ENCODE measurements around the gene CCDC85B.
A peak's percentile ranks its signal among the peaks of the same experiment; 100 is the strongest.

CCDC85B gene

GRCh38 chr11:65851083-65851579 lies 39.3 kb upstream of the CCDC85B start:
- no peak overlapping the region for H3K27ac ChIP-seq (ENCODE audit: insufficient read depth, low read depth, low read length, poor library complexity, severe bottlenecking)
- H3K4me3 ChIP-seq (ENCODE audit: insufficient read depth, low read depth, low read length) = no peak overlapping the region
- no peaks in the 10 kb centered on the region for H3K27me3 ChIP-seq (ENCODE audit: control insufficient read depth, insufficient read depth, low read length, poor library complexity, severe bottlenecking)
- no peaks in the 10 kb centered on the region for H3K9me3 ChIP-seq (ENCODE audit: control insufficient read depth, low read length)
- WGBS, 2 experiments = 92 to 95% methylated on average over 14 of the region's 14 CpGs
- H3K4me1 ChIP-seq (ENCODE audit: control insufficient read depth, insufficient read depth, low read length) = no peaks in the 10 kb centered on the region
- H3K36me3 ChIP-seq (ENCODE audit: control insufficient read depth, insufficient read depth, low read length) = peaks cover 41% of the 10 kb centered on the region

- Histone ChIP-seq H3K9me3 (ENCODE audit: control insufficient read depth, low read length) (no peaks in the 10 kb centered on the region), H3K4me3 (ENCODE audit: insufficient read depth, low read depth, low read length) (no peak overlapping the region), H3K4me1 (ENCODE audit: control insufficient read depth, insufficient read depth, low read length) (no peaks in the 10 kb centered on the region), H3K36me3 (ENCODE audit: control insufficient read depth, insufficient read depth, low read length) (peaks cover 41% of the 10 kb centered on the region), H3K27ac (ENCODE audit: insufficient read depth, low read depth, low read length, poor library complexity, severe bottlenecking) (no peak overlapping the region), H3K27me3 (ENCODE audit: control insufficient read depth, insufficient read depth, low read length, poor library complexity, severe bottlenecking) (no peaks in the 10 kb centered on the region)
- 93 to 94% methylated on average over 10 of the region's 10 CpGs for WGBS, 2 experiments
These were observed 38.5 kb upstream of the CCDC85B start for GRCh38 chr11:65851811-65852507.

GRCh38 chr11:65852508-65853245 lies 37.8 kb upstream of the CCDC85B start:
- Histone ChIP-seq H3K4me3 (ENCODE audit: insufficient read depth, low read depth, low read length) (no peak overlapping the region), H3K9me3 (ENCODE audit: control insufficient read depth, low read length) (no peaks in the 10 kb centered on the region), H3K27ac (ENCODE audit: insufficient read depth, low read depth, low read length, poor library complexity, severe bottlenecking) (peak overlapping the region; percentile 16), H3K36me3 (ENCODE audit: control insufficient read depth, insufficient read depth, low read length) (peaks cover 41% of the 10 kb centered on the region), H3K27me3 (ENCODE audit: control insufficient read depth, insufficient read depth, low read length, poor library complexity, severe bottlenecking) (no peaks in the 10 kb centered on the region), H3K4me1 (ENCODE audit: control insufficient read depth, insufficient read depth, low read length) (no peaks in the 10 kb centered on the region)
- 96 to 97% methylated on average over 33 of the region's 33 CpGs for WGBS, 2 experiments

GRCh38 chr11:65853246-65853979 lies 37.1 kb upstream of the CCDC85B start:
- H3K4me3 ChIP-seq (ENCODE audit: insufficient read depth, low read depth, low read length) = no peak overlapping the region
- peaks cover 41% of the 10 kb centered on the region for H3K36me3 ChIP-seq (ENCODE audit: control insufficient read depth, insufficient read depth, low read length)
- 94 to 97% methylated on average over 6 of the region's 6 CpGs for WGBS, 2 experiments
- no peak overlapping the region for H3K27ac ChIP-seq (ENCODE audit: insufficient read depth, low read depth, low read length, poor library complexity, severe bottlenecking)
- no peaks in the 10 kb centered on the region for H3K4me1 ChIP-seq (ENCODE audit: control insufficient read depth, insufficient read depth, low read length)
- no peaks in the 10 kb centered on the region for H3K27me3 ChIP-seq (ENCODE audit: control insufficient read depth, insufficient read depth, low read length, poor library complexity, severe bottlenecking)
- no peaks in the 10 kb centered on the region for H3K9me3 ChIP-seq (ENCODE audit: control insufficient read depth, low read length)

- WGBS, 2 experiments = 96 to 97% methylated on average over 4 of the region's 4 CpGs
- no peak overlapping the region for H3K4me3 ChIP-seq (ENCODE audit: insufficient read depth, low read depth, low read length)
- peaks cover 41% of the 10 kb centered on the region for H3K36me3 ChIP-seq (ENCODE audit: control insufficient read depth, insufficient read depth, low read length)
- H3K4me1 ChIP-seq (ENCODE audit: control insufficient read depth, insufficient read depth, low read length) = no peaks in the 10 kb centered on the region
- no peak overlapping the region for H3K27ac ChIP-seq (ENCODE audit: insufficient read depth, low read depth, low read length, poor library complexity, severe bottlenecking)
- H3K9me3 ChIP-seq (ENCODE audit: control insufficient read depth, low read length) = no peaks in the 10 kb centered on the region
- H3K27me3 ChIP-seq (ENCODE audit: control insufficient read depth, insufficient read depth, low read length, poor library complexity, severe bottlenecking) = no peaks in the 10 kb centered on the region
These were observed 36.3 kb upstream of the CCDC85B start for GRCh38 chr11:65854161-65854592.

- no peaks in the 10 kb centered on the region for H3K27me3 ChIP-seq (ENCODE audit: control insufficient read depth, insufficient read depth, low read length, poor library complexity, severe bottlenecking)
- H3K4me1 ChIP-seq (ENCODE audit: control insufficient read depth, insufficient read depth, low read length) = no peaks in the 10 kb centered on the region
- H3K9me3 ChIP-seq (ENCODE audit: control insufficient read depth, low read length) = no peaks in the 10 kb centered on the region
- H3K36me3 ChIP-seq (ENCODE audit: control insufficient read depth, insufficient read depth, low read length) = peaks cover 41% of the 10 kb centered on the region
- H3K27ac ChIP-seq (ENCODE audit: insufficient read depth, low read depth, low read length, poor library complexity, severe bottlenecking) = no peak overlapping the region
- WGBS, 2 experiments = 93 to 96% methylated on average over 14 of the region's 15 CpGs
- no peak overlapping the region for H3K4me3 ChIP-seq (ENCODE audit: insufficient read depth, low read depth, low read length)
These were observed 35.3 kb upstream of the CCDC85B start for GRCh38 chr11:65854852-65855837.

GRCh38 chr11:65855927-65856363 lies 34.5 kb upstream of the CCDC85B start:
- Histone ChIP-seq H3K4me1 (ENCODE audit: control insufficient read depth, insufficient read depth, low read length) (peaks cover under 1% of the 10 kb centered on the region), H3K9me3 (ENCODE audit: control insufficient read depth, low read length) (no peaks in the 10 kb centered on the region), H3K4me3 (ENCODE audit: insufficient read depth, low read depth, low read length) (peak overlapping the region; percentile 94), H3K27ac (ENCODE audit: insufficient read depth, low read depth, low read length, poor library complexity, severe bottlenecking) (no peak overlapping the region), H3K36me3 (ENCODE audit: control insufficient read depth, insufficient read depth, low read length) (peaks cover 41% of the 10 kb centered on the region), H3K27me3 (ENCODE audit: control insufficient read depth, insufficient read depth, low read length, poor library complexity, severe bottlenecking) (no peaks in the 10 kb centered on the region)
- 95% methylated on average over 15 of the region's 15 CpGs for WGBS, 2 experiments

- peaks cover 36% of the 10 kb centered on the region for H3K36me3 ChIP-seq (ENCODE audit: control insufficient read depth, insufficient read depth, low read length)
- 2% methylated on average over 57 of the region's 57 CpGs for WGBS, 2 experiments
- peak overlapping the region; percentile 89 for H3K27ac ChIP-seq (ENCODE audit: insufficient read depth, low read depth, low read length, poor library complexity, severe bottlenecking)
- no peaks in the 10 kb centered on the region for H3K9me3 ChIP-seq (ENCODE audit: control insufficient read depth, low read length)
- peaks cover 10% of the 10 kb centered on the region for H3K4me1 ChIP-seq (ENCODE audit: control insufficient read depth, insufficient read depth, low read length)
- H3K27me3 ChIP-seq (ENCODE audit: control insufficient read depth, insufficient read depth, low read length, poor library complexity, severe bottlenecking) = no peaks in the 10 kb centered on the region
- peak overlapping the region; percentile 94 for H3K4me3 ChIP-seq (ENCODE audit: insufficient read depth, low read depth, low read length)
These were observed 33.6 kb upstream of the CCDC85B start for GRCh38 chr11:65856689-65857499.

- H3K27me3 ChIP-seq (ENCODE audit: control insufficient read depth, insufficient read depth, low read length, poor library complexity, severe bottlenecking) = no peaks in the 10 kb centered on the region
- H3K27ac ChIP-seq (ENCODE audit: insufficient read depth, low read depth, low read length, poor library complexity, severe bottlenecking) = peak overlapping the region; percentile 89
- peaks cover 31% of the 10 kb centered on the region for H3K36me3 ChIP-seq (ENCODE audit: control insufficient read depth, insufficient read depth, low read length)
- 0% methylated on average over 49 of the region's 49 CpGs for WGBS, 2 experiments
- H3K9me3 ChIP-seq (ENCODE audit: control insufficient read depth, low read length) = no peaks in the 10 kb centered on the region
- H3K4me1 ChIP-seq (ENCODE audit: control insufficient read depth, insufficient read depth, low read length) = peaks cover 10% of the 10 kb centered on the region
- H3K4me3 ChIP-seq (ENCODE audit: insufficient read depth, low read depth, low read length) = peak overlapping the region; percentile 94
These were observed 33.0 kb upstream of the CCDC85B start for GRCh38 chr11:65857500-65857852.
